KMS-11 (cell line): Measurements from ENCODE around the gene CHD5.

ENCODE experiments used
- H2AFZ ChIP-seq: fragments of 200-600 bp; sonication (generic); 2 replicates; pipeline ENCODE4 v1.6.1; 2016; ENCODE audit warnings: antibody characterized with exemption, mixed run types, low read depth
- H3K27ac ChIP-seq: fragments of 200-600 bp; sonication (generic); 2 replicates; pipeline ENCODE4 v1.6.1; 2016; ENCODE audit warnings: mild to moderate bottlenecking, mixed run types
- H3K27me3 ChIP-seq: fragments of 200-600 bp; sonication (generic); 2 replicates; pipeline ENCODE4 v1.6.1; 2017; ENCODE audit warnings: mild to moderate bottlenecking, low read depth, mixed run types, moderate library complexity; ENCODE audit not compliant: insufficient read depth
- H3K36me3 ChIP-seq: fragments of 200-600 bp; sonication (generic); 2 replicates; pipeline ENCODE4 v1.6.1; 2017; ENCODE audit warnings: mild to moderate bottlenecking, mixed run types; ENCODE audit not compliant: insufficient read depth
- H3K4me1 ChIP-seq: fragments of 200-600 bp; sonication (generic); 2 replicates; pipeline ENCODE4 v1.6.1; 2016; ENCODE audit warnings: mild to moderate bottlenecking, low read depth, mixed run types; ENCODE audit not compliant: poor library complexity, severe bottlenecking
- H3K4me2 ChIP-seq: fragments of 200-600 bp; sonication (generic); 2 replicates; pipeline ENCODE4 v1.7.0; 2016; ENCODE audit warnings: mild to moderate bottlenecking, mixed run types
- H3K4me3 ChIP-seq: fragments of 200-600 bp; sonication (generic); IDR thresholded peaks from 2 replicates; pipeline ENCODE4 v1.6.1; 2017; ENCODE audit warnings: low read depth, low read length, mixed read lengths; ENCODE audit not compliant: insufficient read depth
- H3K79me2 ChIP-seq: fragments of 200-600 bp; sonication (generic); 2 replicates; pipeline ENCODE4 v1.6.1; 2016; ENCODE audit warnings: low read depth, mixed run types; ENCODE audit not compliant: insufficient read depth
- H3K9ac ChIP-seq: fragments of 200-600 bp; sonication (generic); 2 replicates; pipeline ENCODE4 v1.6.1; 2016; ENCODE audit warnings: mild to moderate bottlenecking, mixed run types
- H4K20me1 ChIP-seq: fragments of 200-600 bp; sonication (generic); 2 replicates; pipeline ENCODE4 v1.6.1; 2016; ENCODE audit warnings: mild to moderate bottlenecking, mixed run types; ENCODE audit not compliant: insufficient read depth
- CTCF ChIP-seq: fragments of 200-600 bp; sonication (generic); conservative IDR thresholded peaks from 2 replicates; pipeline ENCODE4 v1.6.1; 2017; ENCODE audit warnings: low read depth, mild to moderate bottlenecking, antibody characterized with exemption, low read length, moderate library complexity, mixed read lengths

CHD5 gene

GRCh38 chr1:6097824-6098223 lies 82.3 kb downstream of the CHD5 start:
- Histone ChIP-seq H2AFZ (no peak overlapping the region), H3K79me2 (no peaks in the 10 kb centered on the region), H4K20me1 (no peaks in the 10 kb centered on the region), H3K27ac (no peak overlapping the region), H3K4me3 (no peak overlapping the region), H3K27me3 (peaks cover 22% of the 10 kb centered on the region), H3K4me2 (no peak overlapping the region), H3K9ac (no peak overlapping the region), H3K36me3 (no peaks in the 10 kb centered on the region), H3K4me1 (peaks cover 6% of the 10 kb centered on the region)
- TF ChIP-seq CTCF: no peak

DNA sequence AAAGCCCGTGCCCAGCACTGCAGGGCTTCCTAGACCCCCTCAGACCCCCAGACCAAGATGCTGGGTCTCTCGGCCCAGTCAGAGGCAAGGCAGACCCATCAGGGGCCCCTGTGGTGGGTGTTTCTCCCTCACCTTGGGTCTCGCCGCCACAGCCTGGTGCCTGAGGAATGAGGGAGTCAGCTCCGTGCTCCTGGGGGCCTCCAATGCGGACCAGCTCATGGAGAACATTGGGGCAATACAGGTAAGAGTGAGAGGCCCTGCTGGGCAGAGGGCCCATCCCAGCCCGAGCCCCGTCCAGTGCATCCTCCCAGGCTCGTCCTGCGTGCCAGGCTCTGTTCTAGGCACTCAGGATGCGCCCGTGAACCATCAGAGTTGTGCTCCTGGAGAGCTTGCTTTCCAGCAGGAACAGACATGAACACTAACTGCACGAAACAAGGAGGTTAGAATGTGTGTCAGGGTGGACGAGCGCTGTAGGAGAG lies 83.0 kb downstream of the CHD5 start:
- Histone ChIP-seq H3K9ac (no peak overlapping the region), H4K20me1 (no peaks in the 10 kb centered on the region), H3K36me3 (no peaks in the 10 kb centered on the region), H3K4me2 (no peak overlapping the region), H3K4me3 (no peak overlapping the region), H3K79me2 (no peaks in the 10 kb centered on the region), H3K4me1 (peaks cover 5% of the 10 kb centered on the region), H2AFZ (no peak overlapping the region), H3K27me3 (peaks cover 15% of the 10 kb centered on the region; the same call in 1 of the 2 replicates), H3K27ac (no peak overlapping the region)
- TF ChIP-seq CTCF: no peak

- Histone ChIP-seq H2AFZ (no peak overlapping the region), H3K9ac (no peak overlapping the region), H3K4me3 (no peak overlapping the region), H3K27ac (no peak overlapping the region), H3K27me3 (peaks cover 9% of the 10 kb centered on the region; the same call in 1 of the 2 replicates), H3K36me3 (no peaks in the 10 kb centered on the region), H3K79me2 (no peaks in the 10 kb centered on the region), H3K4me1 (no peaks in the 10 kb centered on the region), H3K4me2 (no peak overlapping the region), H4K20me1 (no peaks in the 10 kb centered on the region)
- no peak for TF ChIP-seq CTCF
These were observed 83.6 kb downstream of the CHD5 start for GRCh38 chr1:6096243-6097116.

DNA sequence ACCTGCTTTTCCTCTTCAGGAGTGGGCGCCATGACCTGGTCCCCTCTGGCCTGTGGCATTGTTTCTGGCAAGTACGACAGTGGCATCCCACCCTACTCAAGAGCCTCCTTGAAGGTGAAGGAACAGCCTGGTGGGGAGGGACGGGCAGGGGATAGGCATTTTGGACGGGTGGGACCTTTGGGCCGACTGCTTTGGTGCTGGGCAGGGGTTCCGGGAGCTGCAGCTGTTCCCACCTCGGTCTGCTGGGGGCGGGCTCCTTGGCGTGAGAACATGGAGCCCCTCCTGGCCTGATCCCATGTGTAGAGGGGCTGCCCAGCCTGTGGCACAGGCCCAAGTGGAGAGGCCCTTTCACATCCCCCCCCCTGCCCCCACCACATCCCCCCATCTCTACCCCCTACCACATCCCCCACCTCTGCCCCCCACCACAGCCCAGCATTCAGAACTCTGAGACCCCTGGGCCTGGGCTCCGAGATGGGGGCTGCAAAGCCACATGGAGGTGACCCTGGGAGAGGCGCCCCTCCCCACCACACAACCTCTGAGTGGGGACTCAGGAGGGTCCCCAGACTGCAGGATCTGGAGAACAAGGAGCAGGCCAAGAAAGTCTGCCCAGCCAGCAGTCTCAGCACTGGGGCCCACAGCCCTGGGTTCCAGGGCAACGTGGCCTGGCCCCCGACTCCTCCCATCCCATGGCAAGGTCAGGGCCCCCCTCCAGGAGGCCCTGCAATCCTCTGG lies 84.4 kb downstream of the CHD5 start:
- Histone ChIP-seq H3K27me3 (peaks cover 2% of the 10 kb centered on the region; the same call in 1 of the 2 replicates), H3K4me2 (no peak overlapping the region), H3K4me1 (no peaks in the 10 kb centered on the region), H4K20me1 (no peaks in the 10 kb centered on the region), H2AFZ (no peak overlapping the region), H3K27ac (no peak overlapping the region), H3K4me3 (no peak overlapping the region), H3K36me3 (no peaks in the 10 kb centered on the region), H3K79me2 (no peaks in the 10 kb centered on the region), H3K9ac (no peak overlapping the region)
- TF ChIP-seq CTCF: no peak
